ENCODE data around the gene GJA1. TPM values are rescaled to one million over a fixed set of nuclear protein-coding genes. Genes with fewer than 3 reads are reported as not detected.

Gene GJA1
- total RNA-seq, 1 experiment from 2014 or later = 528 TPM

- Histone ChIP-seq H4K8ac (replicated peaks; ENCODE audit: insufficient read length, low read depth, low read length) (no peak overlapping the region), H3K23ac (ENCODE audit: insufficient read length, low read depth, low read length) (peak overlapping the region; percentile 86), H3K18ac (ENCODE audit: insufficient read length, low read depth, low read length) (no peak overlapping the region), H3T11ph (ENCODE audit: low read length) (no peak overlapping the region), H2AFZ (ENCODE audit: low read length) (no peak overlapping the region), H3K4me2 (ENCODE audit: insufficient read depth, insufficient read length, low read length) (peak overlapping the region; percentile 94), H2BK120ac (ENCODE audit: low read depth, low read length, poor library complexity, severe bottlenecking) (no peak overlapping the region), H3K27me3 (ENCODE audit: insufficient read depth, low read length) (no peaks in the 10 kb centered on the region), H3K9me3 (ENCODE audit: control insufficient read depth, low read depth, low read length) (no peaks in the 10 kb centered on the region), H3K79me1 (ENCODE audit: insufficient read depth, low read depth, low read length, poor library complexity, severe bottlenecking) (no peaks in the 10 kb centered on the region), H3K56ac (ENCODE audit: insufficient read length, low read depth, low read length) (no peak overlapping the region), H4K20me1 (ENCODE audit: control insufficient read depth, insufficient read depth, insufficient read length) (no peaks in the 10 kb centered on the region), H4K91ac (ENCODE audit: insufficient read length, low read depth, low read length) (no peak overlapping the region), H3K27ac (ENCODE audit: insufficient read length, low read depth, low read length) (peak overlapping the region; percentile 66), H3K14ac (ENCODE audit: insufficient read depth, low read length) (no peak overlapping the region), H2BK12ac (ENCODE audit: insufficient read length, low read depth, low read length) (no peak overlapping the region), H3K9ac (ENCODE audit: extremely low read depth, insufficient read length, low read length) (peak overlapping the region; percentile 68), H2AK5ac (ENCODE audit: insufficient read length, low read length) (no peak overlapping the region), H4K5ac (ENCODE audit: insufficient read length, low read depth, low read length) (no peak overlapping the region), H3K4me1 (ENCODE audit: insufficient read depth, low read length) (peaks cover 5% of the 10 kb centered on the region; the same call in 1 of the 2 replicates), H2BK20ac (ENCODE audit: low read depth, low read length, poor library complexity, severe bottlenecking) (no peak overlapping the region), H2BK15ac (ENCODE audit: low read depth, low read length) (no peak overlapping the region), H2BK5ac (ENCODE audit: insufficient read length, low read length) (no peak overlapping the region), H3K23me2 (ENCODE audit: insufficient read length, low read depth, low read length, poor library complexity, severe bottlenecking) (no peaks in the 10 kb centered on the region), H3K79me2 (ENCODE audit: insufficient read depth, low read length) (peaks cover 67% of the 10 kb centered on the region), H3K4ac (ENCODE audit: low read depth, low read length) (no peak overlapping the region)
- TF ChIP-seq, protein P1, sequence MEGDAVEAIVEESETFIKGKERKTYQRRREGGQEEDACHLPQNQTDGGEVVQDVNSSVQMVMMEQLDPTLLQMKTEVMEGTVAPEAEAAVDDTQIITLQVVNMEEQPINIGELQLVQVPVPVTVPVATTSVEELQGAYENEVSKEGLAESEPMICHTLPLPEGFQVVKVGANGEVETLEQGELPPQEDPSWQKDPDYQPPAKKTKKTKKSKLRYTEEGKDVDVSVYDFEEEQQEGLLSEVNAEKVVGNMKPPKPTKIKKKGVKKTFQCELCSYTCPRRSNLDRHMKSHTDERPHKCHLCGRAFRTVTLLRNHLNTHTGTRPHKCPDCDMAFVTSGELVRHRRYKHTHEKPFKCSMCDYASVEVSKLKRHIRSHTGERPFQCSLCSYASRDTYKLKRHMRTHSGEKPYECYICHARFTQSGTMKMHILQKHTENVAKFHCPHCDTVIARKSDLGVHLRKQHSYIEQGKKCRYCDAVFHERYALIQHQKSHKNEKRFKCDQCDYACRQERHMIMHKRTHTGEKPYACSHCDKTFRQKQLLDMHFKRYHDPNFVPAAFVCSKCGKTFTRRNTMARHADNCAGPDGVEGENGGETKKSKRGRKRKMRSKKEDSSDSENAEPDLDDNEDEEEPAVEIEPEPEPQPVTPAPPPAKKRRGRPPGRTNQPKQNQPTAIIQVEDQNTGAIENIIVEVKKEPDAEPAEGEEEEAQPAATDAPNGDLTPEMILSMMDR (conservative IDR thresholded peaks at IDR 0.05) = no peak
- peak overlapping the region; percentile 6 to 93 (median 73); a peak in 5 of 7 replicates for H3K27ac Mint-ChIP-seq
- DNase-seq = no peak
- peaks cover 44 to 53% (median 46%) of the 10 kb centered on the region in 3 experiments for H3K36me3 Mint-ChIP-seq (ENCODE audit: insufficient read depth in 1 of 3, low read depth in 3 of 3)
- H3K9me3 Mint-ChIP-seq = peaks cover 2 to 3% of the 10 kb centered on the region in 2 experiments; a peak in 2 of 5 replicates
- H3K27me3 Mint-ChIP-seq (ENCODE audit: low read depth) = no peaks in the 10 kb centered on the region
- peak overlapping the region; percentile 83 to 94 for H3K4me3 Mint-ChIP-seq
- peaks cover 56 to 62% of the 10 kb centered on the region in 2 experiments for H3K4me1 Mint-ChIP-seq
Measured at GRCh38 chr6:121439475-121439874, 4.0 kb downstream of the GJA1 start.

All from H9 (cell line).